GM19455 (cell line): ENCODE results near the gene ZDHHC14.

Experiments
- ATAC-seq: cut with Tn5 transposase; IDR thresholded peaks from one replicate; pipeline ENCODE4 v1.9.1; 2021; ENCODE audit not compliant: unreplicated experiment

Gene ZDHHC14

GRCh38 chr6:157635388-157636244 is 254.6 kb downstream of the ZDHHC14 start:
- no peak for ATAC-seq

- ATAC-seq, result no peak
Measured at GRCh38 chr6:157637516-157637915, 256.5 kb downstream of the ZDHHC14 start.

GRCh38 chr6:157637941-157638662 is 257.1 kb downstream of the ZDHHC14 start:
- ATAC-seq, result no peak

- no peak for ATAC-seq
Measured at GRCh38 chr6:157638779-157639178, 257.8 kb downstream of the ZDHHC14 start.

GRCh38 chr6:157640746-157641451 is 259.9 kb downstream of the ZDHHC14 start:
- no peak for ATAC-seq

GRCh38 chr6:157641837-157642236 is 260.8 kb downstream of the ZDHHC14 start:
- no peak for ATAC-seq

- ATAC-seq, result no peak
Measured at GRCh38 chr6:157642736-157643135, 261.7 kb downstream of the ZDHHC14 start.

GRCh38 chr6:157644043-157644810 is 263.2 kb downstream of the ZDHHC14 start:
- ATAC-seq, result no peak

- no peak for ATAC-seq
Measured at GRCh38 chr6:157645201-157645795, 264.3 kb downstream of the ZDHHC14 start.

GRCh38 chr6:157646012-157646411 is 265.0 kb downstream of the ZDHHC14 start:
- no peak for ATAC-seq

GRCh38 chr6:157647261-157647915 is 266.4 kb downstream of the ZDHHC14 start:
- ATAC-seq, result no peak

- ATAC-seq, result no peak
Measured at GRCh38 chr6:157648561-157648960, 267.6 kb downstream of the ZDHHC14 start.

- ATAC-seq, result no peak
Measured at GRCh38 chr6:157649311-157650260, 268.6 kb downstream of the ZDHHC14 start.

- ATAC-seq, result no peak
Measured at GRCh38 chr6:157650261-157650640, 269.3 kb downstream of the ZDHHC14 start.

GRCh38 chr6:157650801-157651200 is 269.8 kb downstream of the ZDHHC14 start:
- no peak for ATAC-seq

GRCh38 chr6:157651731-157652490 is 270.9 kb downstream of the ZDHHC14 start:
- no peak for ATAC-seq

GRCh38 chr6:157652601-157653363 is 271.8 kb downstream of the ZDHHC14 start:
- no peak for ATAC-seq
